Stimulated activated naive CD4-positive, alpha-beta T cell (primary cell): ENCODE measurements around the gene SYDE2.

ENCODE experiments used
- DNase-seq, 6 experiments: peaks; one replicate each; lab custom pipeline; 2025; lab: John Stamatoyannopoulos, UW

The SYDE2 gene

DNA sequence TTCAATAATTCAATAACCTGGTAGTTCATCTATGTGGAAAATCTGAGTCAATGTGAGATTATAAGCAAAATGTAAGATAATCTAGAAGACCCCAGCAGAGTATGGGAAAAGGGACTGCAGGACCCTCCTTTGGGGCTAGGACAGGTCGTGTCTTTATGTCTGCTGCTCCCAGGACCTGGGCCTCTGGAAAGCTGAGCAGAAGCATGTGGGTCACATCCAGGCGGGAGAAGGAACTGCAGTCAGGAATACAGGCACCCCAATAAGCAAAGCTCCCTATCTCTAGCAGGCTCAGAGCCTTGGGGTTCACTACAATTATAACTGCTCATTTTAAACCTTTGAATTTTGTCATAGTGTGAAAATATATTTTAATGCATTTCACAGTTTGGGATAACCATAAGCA, 78.6 kb downstream of the SYDE2 start:
- DNase-seq = no peak

DNA sequence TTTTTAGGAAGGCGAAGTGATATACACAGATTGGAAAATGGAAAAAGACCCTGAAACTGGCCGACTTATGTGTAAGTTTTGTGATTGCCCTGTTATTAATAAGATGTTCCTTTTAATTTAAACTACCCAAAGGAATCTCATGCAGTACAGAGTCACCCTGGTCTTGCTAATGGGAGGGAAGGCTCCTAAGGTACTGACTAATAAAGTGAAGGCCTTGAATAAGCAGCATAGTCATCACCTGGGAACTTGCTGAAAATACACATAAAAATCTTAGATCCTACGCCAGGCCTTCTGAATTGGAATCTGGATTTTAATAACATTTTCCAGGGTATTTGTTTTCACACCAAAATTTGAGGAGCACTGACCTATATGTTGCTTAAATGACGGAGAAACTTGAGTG, 79.1 kb downstream of the SYDE2 start:
- DNase-seq = no peak

- no peak for DNase-seq
Measured at GRCh38 chr1:85118751-85119150, 82.1 kb downstream of the SYDE2 start.

- no peak for DNase-seq
Measured at GRCh38 chr1:85116856-85117255, 84.0 kb downstream of the SYDE2 start.

DNA sequence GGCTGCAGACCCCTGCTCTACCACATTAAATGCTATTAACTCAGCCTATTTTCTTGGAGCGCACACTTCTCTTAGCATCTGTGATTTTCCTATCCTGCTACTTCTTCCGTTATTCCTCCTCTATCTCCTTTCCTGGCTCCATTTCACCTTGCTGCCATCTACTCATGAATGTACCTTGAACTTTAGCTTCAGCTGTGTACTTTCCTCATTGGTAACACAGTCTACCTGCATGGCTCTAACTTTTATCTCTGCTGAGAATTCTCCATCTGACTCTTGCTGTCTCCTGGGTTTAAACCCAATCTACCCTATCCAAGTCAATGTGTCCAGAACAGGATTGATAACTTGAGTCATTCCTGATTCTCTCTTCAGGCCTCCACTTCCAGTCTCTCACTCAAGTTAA, 84.9 kb downstream of the SYDE2 start:
- DNase-seq = no peak

- DNase-seq = no peak
Measured at GRCh38 chr1:85111695-85112094, 89.1 kb downstream of the SYDE2 start.

DNA sequence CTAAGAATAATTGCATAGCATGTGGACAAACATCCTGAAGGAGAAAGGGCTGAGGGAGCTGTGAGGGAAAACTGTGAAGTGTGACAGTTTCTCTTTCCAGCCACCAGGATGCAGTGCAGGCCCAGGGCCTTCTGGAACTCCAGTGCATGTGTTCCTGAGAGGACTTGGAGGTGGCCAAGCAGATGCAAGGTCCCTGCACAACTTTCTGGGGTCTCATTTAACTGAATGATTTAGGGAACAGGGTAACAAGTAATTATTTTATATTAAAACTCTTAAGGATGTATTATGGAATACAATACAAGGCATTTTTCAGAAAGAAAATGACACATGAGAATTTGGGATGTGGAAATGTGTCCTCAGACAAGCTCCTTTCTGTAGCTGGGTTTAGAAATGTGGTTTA, 91.3 kb downstream of the SYDE2 start:
- peak in 5 of 6 experiments; percentile 22 to 41 (median 30) for DNase-seq
